ENCODE results near the gene PIP5K1B. TPM values are rescaled to one million over a fixed set of nuclear protein-coding genes. Genes with fewer than 3 reads are reported as not detected.

PIP5K1B gene
- total RNA-seq, 2 experiments from 2014 or later: 3.8 to 10.7 TPM

GRCh38 chr9:68821911-68822310 lies 116.9 kb downstream of the PIP5K1B start:
- no peak overlapping the region for H3K27ac ChIP-seq (ENCODE audit: low read depth, low read length, poor library complexity, severe bottlenecking)
- intact Hi-C loops (cut with micrococcal nuclease; ENCODE audit: unreplicated experiment): loop anchor here (10.0 kb wide), 1 partner anchor 63 kb away; no protein-coding TSS in a partner anchor
- no peak overlapping the region for H2AFZ ChIP-seq (ENCODE audit: low read length)
- ChIA-PET CTCF (ENCODE audit: unreplicated experiment) (no interaction called here), POLR2A (no interaction called here)
- H3K4me1 ChIP-seq (ENCODE audit: insufficient read depth, low read length, poor library complexity, severe bottlenecking): no peaks in the 10 kb centered on the region
- TF ChIP-seq EZH2phosphoT487 (IDR thresholded peaks at IDR 0.05; ENCODE audit: borderline replicate concordance, low read depth, low read length) (no peak), CTCF (conservative IDR thresholded peaks at IDR 0.05; ENCODE audit: low read length) (no peak)
- BruUV-seq (replicated peaks): no TSS peak
- no peaks in the 10 kb centered on the region for H4K20me1 ChIP-seq (ENCODE audit: insufficient read depth, low read length)
- H3K9me3 ChIP-seq (ENCODE audit: low read length): no peaks in the 10 kb centered on the region
- DNase-seq (ENCODE audit: low spot score): no peak
- H3K4me2 ChIP-seq (ENCODE audit: low read length): no peak overlapping the region
- H3K36me3 ChIP-seq (ENCODE audit: insufficient read depth, low read length): no peaks in the 10 kb centered on the region
- no peaks in the 10 kb centered on the region for H3K9me2 ChIP-seq (ENCODE audit: insufficient read depth, low read length)
- no peaks in the 10 kb centered on the region for H3K79me2 ChIP-seq (ENCODE audit: insufficient read depth, low read depth, low read length)
- no peak overlapping the region for H3K4me3 ChIP-seq (ENCODE audit: low read depth, low read length, poor library complexity, severe bottlenecking)

- no peak for TF ChIP-seq EZH2phosphoT487 (IDR thresholded peaks at IDR 0.05; ENCODE audit: borderline replicate concordance, low read depth, low read length)
- no peak for TF ChIP-seq CTCF (conservative IDR thresholded peaks at IDR 0.05; ENCODE audit: low read length)
- DNase-seq (ENCODE audit: low spot score): no peak
- Histone ChIP-seq H4K20me1 (ENCODE audit: insufficient read depth, low read length) (no peaks in the 10 kb centered on the region), H3K9me3 (ENCODE audit: low read length) (no peaks in the 10 kb centered on the region), H3K36me3 (ENCODE audit: insufficient read depth, low read length) (no peaks in the 10 kb centered on the region), H2AFZ (ENCODE audit: low read length) (no peak overlapping the region), H3K27ac (ENCODE audit: low read depth, low read length, poor library complexity, severe bottlenecking) (no peak overlapping the region), H3K4me1 (ENCODE audit: insufficient read depth, low read length, poor library complexity, severe bottlenecking) (no peaks in the 10 kb centered on the region), H3K79me2 (ENCODE audit: insufficient read depth, low read depth, low read length) (no peaks in the 10 kb centered on the region), H3K9me2 (ENCODE audit: insufficient read depth, low read length) (no peaks in the 10 kb centered on the region), H3K4me2 (ENCODE audit: low read length) (no peak overlapping the region), H3K4me3 (ENCODE audit: low read depth, low read length, poor library complexity, severe bottlenecking) (no peak overlapping the region)
- intact Hi-C loops (cut with micrococcal nuclease; ENCODE audit: unreplicated experiment): loop anchor here (10.0 kb wide), 1 partner anchor 62 kb away; no protein-coding TSS in a partner anchor
- CTCF ChIA-PET (ENCODE audit: unreplicated experiment): no interaction called here
- POLR2A ChIA-PET: no interaction called here
- BruUV-seq (replicated peaks): no TSS peak
Observed at GRCh38 chr9:68822596-68823165, 117.6 kb downstream of the PIP5K1B start.

GRCh38 chr9:68825762-68826472 lies 120.9 kb downstream of the PIP5K1B start:
- BruUV-seq (replicated peaks): no TSS peak
- no peak for DNase-seq (ENCODE audit: low spot score)
- H3K79me2 ChIP-seq (ENCODE audit: insufficient read depth, low read depth, low read length): no peaks in the 10 kb centered on the region
- H3K4me2 ChIP-seq (ENCODE audit: low read length): no peak overlapping the region
- TF ChIP-seq CTCF (conservative IDR thresholded peaks at IDR 0.05; ENCODE audit: low read length): no peak
- TF ChIP-seq EZH2phosphoT487 (IDR thresholded peaks at IDR 0.05; ENCODE audit: borderline replicate concordance, low read depth, low read length): no peak
- ChIA-PET POLR2A (interaction anchor here (0.6 to 0.7 kb wide), 2 partner anchors 46 to 121 kb away, joined by 3 read pairs; no protein-coding TSS in a partner anchor), CTCF (ENCODE audit: unreplicated experiment) (no interaction called here)
- no peaks in the 10 kb centered on the region for H3K4me1 ChIP-seq (ENCODE audit: insufficient read depth, low read length, poor library complexity, severe bottlenecking)
- H2AFZ ChIP-seq (ENCODE audit: low read length): no peak overlapping the region
- H3K4me3 ChIP-seq (ENCODE audit: low read depth, low read length, poor library complexity, severe bottlenecking): no peak overlapping the region
- no peak overlapping the region for H3K27ac ChIP-seq (ENCODE audit: low read depth, low read length, poor library complexity, severe bottlenecking)
- no peaks in the 10 kb centered on the region for H3K9me3 ChIP-seq (ENCODE audit: low read length)
- no peaks in the 10 kb centered on the region for H3K36me3 ChIP-seq (ENCODE audit: insufficient read depth, low read length)
- intact Hi-C loops (cut with micrococcal nuclease; ENCODE audit: unreplicated experiment): loop anchor here (10.0 kb wide), 1 partner anchor 59 kb away; no protein-coding TSS in a partner anchor
- no peaks in the 10 kb centered on the region for H4K20me1 ChIP-seq (ENCODE audit: insufficient read depth, low read length)
- H3K9me2 ChIP-seq (ENCODE audit: insufficient read depth, low read length): no peaks in the 10 kb centered on the region

Data from OCI-LY7 (cell line).